H9 (cell line): ENCODE results near the gene CASK. TPM values are rescaled to one million over a fixed set of nuclear protein-coding genes. Genes with fewer than 3 reads are reported as not detected.

ENCODE experiments used
- DNase-seq: peaks from one replicate; pipeline ENCODE4 v3.0.0-alpha.2; 2017
- H2AFZ ChIP-seq: one replicate; pipeline ENCODE4 v1.6.1; 2013; ENCODE audit warnings: mild to moderate bottlenecking, low read length, control low read depth, moderate library complexity
- H2AK5ac ChIP-seq: 2 replicates; pipeline ENCODE4 v1.6.1; 2013; ENCODE audit warnings: low read length, control low read depth, mixed read lengths; ENCODE audit not compliant: insufficient read length
- H2BK120ac ChIP-seq: one replicate; pipeline ENCODE4 v1.6.1; 2013; ENCODE audit warnings: low read depth, mild to moderate bottlenecking, low read length, control low read depth, inconsistent platforms; ENCODE audit not compliant: poor library complexity, severe bottlenecking
- H2BK12ac ChIP-seq: 2 replicates; pipeline ENCODE4 v1.6.1; 2013; ENCODE audit warnings: low read length, control low read depth, mixed read lengths, low read depth; ENCODE audit not compliant: insufficient read length
- H2BK15ac ChIP-seq: 2 replicates; pipeline ENCODE4 v1.6.1; 2013; ENCODE audit warnings: low read depth, low read length, control low read depth
- H2BK20ac ChIP-seq: one replicate; pipeline ENCODE4 v1.6.1; 2013; ENCODE audit warnings: low read depth, mild to moderate bottlenecking, low read length, control low read depth, inconsistent platforms; ENCODE audit not compliant: poor library complexity, severe bottlenecking
- H2BK5ac ChIP-seq: 2 replicates; pipeline ENCODE4 v1.6.1; 2013; ENCODE audit warnings: low read length, control low read depth, mixed read lengths; ENCODE audit not compliant: insufficient read length
- H3K14ac ChIP-seq: 2 replicates; pipeline ENCODE4 v1.6.1; 2013; ENCODE audit warnings: low read length, control low read depth; ENCODE audit not compliant: insufficient read depth
- H3K18ac ChIP-seq: 2 replicates; pipeline ENCODE4 v1.6.1; 2013; ENCODE audit warnings: low read depth, mild to moderate bottlenecking, mixed read lengths, low read length, control low read depth; ENCODE audit not compliant: insufficient read length
- H3K23ac ChIP-seq: 2 replicates; pipeline ENCODE4 v1.6.1; 2013; ENCODE audit warnings: low read length, control low read depth, mixed read lengths, low read depth; ENCODE audit not compliant: insufficient read length
- H3K23me2 ChIP-seq: 2 replicates; pipeline ENCODE4 v1.6.1; 2013; ENCODE audit warnings: low read depth, mild to moderate bottlenecking, mixed read lengths, low read length, control low read depth; ENCODE audit not compliant: insufficient read length, poor library complexity, severe bottlenecking
- H3K27ac ChIP-seq: 2 replicates; pipeline ENCODE4 v1.5.1; 2013; ENCODE audit warnings: low read length, control low read depth, mixed read lengths, low read depth; ENCODE audit not compliant: insufficient read length
- H3K27me3 ChIP-seq: 2 replicates; pipeline ENCODE4 v1.6.1; 2013; ENCODE audit warnings: low read length, control low read depth, inconsistent platforms; ENCODE audit not compliant: insufficient read depth
- H3K4ac ChIP-seq: 2 replicates; pipeline ENCODE4 v1.6.1; 2013; ENCODE audit warnings: low read depth, mild to moderate bottlenecking, control low read depth, inconsistent platforms, low read length, moderate library complexity
- H3K4me1 ChIP-seq: 2 replicates; pipeline ENCODE4 v1.6.1; 2013; ENCODE audit warnings: low read length, control low read depth, inconsistent platforms; ENCODE audit not compliant: insufficient read depth
- H3K4me2 ChIP-seq: 2 replicates; pipeline ENCODE4 v1.6.1; 2013; ENCODE audit warnings: low read length, control low read depth, mixed read lengths; ENCODE audit not compliant: insufficient read length, insufficient read depth
- H3K56ac ChIP-seq: 2 replicates; pipeline ENCODE4 v1.6.1; 2013; ENCODE audit warnings: low read depth, mild to moderate bottlenecking, mixed read lengths, low read length, control low read depth; ENCODE audit not compliant: insufficient read length
- H3K79me1 ChIP-seq: 2 replicates; pipeline ENCODE4 v1.6.1; 2013; ENCODE audit warnings: low read depth, mild to moderate bottlenecking, moderate library complexity, low read length, control low read depth, inconsistent platforms; ENCODE audit not compliant: insufficient read depth, poor library complexity, severe bottlenecking
- H3K79me2 ChIP-seq: 2 replicates; pipeline ENCODE4 v1.6.1; 2013; ENCODE audit warnings: low read length, control low read depth, inconsistent platforms; ENCODE audit not compliant: insufficient read depth
- H3K9ac ChIP-seq: 2 replicates; pipeline ENCODE4 v1.6.1; 2013; ENCODE audit warnings: low read length, control low read depth, mixed read lengths; ENCODE audit not compliant: insufficient read length; ENCODE audit errors: extremely low read depth
- H3K9me3 ChIP-seq: one replicate; pipeline ENCODE4 v1.6.1; 2013; ENCODE audit warnings: low read depth, low read length, inconsistent platforms; ENCODE audit not compliant: control insufficient read depth
- H3T11ph ChIP-seq: one replicate; pipeline ENCODE4 v1.6.1; 2013; ENCODE audit warnings: mild to moderate bottlenecking, low read length, control low read depth, inconsistent platforms
- H4K20me1 ChIP-seq: one replicate; pipeline ENCODE4 v1.6.1; 2013; ENCODE audit not compliant: control insufficient read depth, insufficient read length, insufficient read depth
- H4K5ac ChIP-seq: 2 replicates; pipeline ENCODE4 v1.6.1; 2013; ENCODE audit warnings: low read depth, mild to moderate bottlenecking, mixed read lengths, low read length, control low read depth; ENCODE audit not compliant: insufficient read length
- H4K8ac ChIP-seq: replicated peaks from 2 replicates; pipeline ENCODE4 v1.6.1; 2013; ENCODE audit warnings: low read length, control low read depth, mixed read lengths, low read depth; ENCODE audit not compliant: insufficient read length
- H4K91ac ChIP-seq: 2 replicates; pipeline ENCODE4 v1.6.1; 2013; ENCODE audit warnings: low read depth, mild to moderate bottlenecking, moderate library complexity, mixed read lengths, low read length, control low read depth; ENCODE audit not compliant: insufficient read length
- H3K27ac Mint-ChIP-seq, 3 experiments: 2 replicates in 2 of 3; 3 replicates in 1 of 3; pipeline ENCODE4 v1.8.0; 2020 to 2021; ENCODE audit warnings: mixed read lengths in 3 of 3, mild to moderate bottlenecking in 1 of 3, moderate library complexity in 1 of 3
- H3K27me3 Mint-ChIP-seq: 2 replicates; pipeline ENCODE4 v1.8.0; 2021; ENCODE audit warnings: low read depth, mild to moderate bottlenecking, moderate library complexity, mixed read lengths
- H3K36me3 Mint-ChIP-seq, 3 experiments: 2 replicates in 2 of 3; 3 replicates in 1 of 3; pipeline ENCODE4 v1.8.0; 2020 to 2021; ENCODE audit warnings: low read depth in 3 of 3, mixed read lengths in 3 of 3; ENCODE audit not compliant: insufficient read depth in 1 of 3
- H3K4me1 Mint-ChIP-seq, 2 experiments: 2 replicates each; pipeline ENCODE4 v1.8.0; 2020; ENCODE audit warnings: mixed read lengths in 2 of 2
- H3K4me3 Mint-ChIP-seq, 2 experiments: 2 replicates in 1 of 2; 3 replicates in 1 of 2; pipeline ENCODE4 v1.8.0; 2020 to 2021; ENCODE audit warnings: mild to moderate bottlenecking in 2 of 2, mixed read lengths in 2 of 2, moderate library complexity in 1 of 2
- H3K9me3 Mint-ChIP-seq, 2 experiments: 2 replicates in 1 of 2; 3 replicates in 1 of 2; pipeline ENCODE4 v1.8.0; 2020; ENCODE audit warnings: mild to moderate bottlenecking in 2 of 2, mixed read lengths in 2 of 2, moderate library complexity in 1 of 2
- WGBS: extraction: QIAGEN DNeasy Blood & Tissue Kit; methylation state at CpG from one replicate; pipeline ENCODE4 v1.1.7; 2013; ENCODE audit warnings: missing lambda C conversion rate, low lambda C conversion rate, mixed read lengths; ENCODE audit not compliant: insufficient read length; ENCODE audit errors: extremely low coverage; 5-methylcytosine and 5-hydroxymethylcytosine counted together
- total RNA-seq: library from RNA; stranded (reverse); gene quantifications from 2 replicates; pipeline ENCODE4 v1.2.1, GENCODE V29; 2021
- TF ChIP-seq, protein P1 (sequence below): fragments of 200-600 bp; sonication (generic); conservative IDR thresholded peaks from 3 replicates; pipeline ENCODE4 v1.8.0; 2021; ENCODE audit warnings: antibody characterized with exemption, mild to moderate bottlenecking

CASK gene
- total RNA-seq, 1 experiment from 2014 or later = 44.1 TPM

DNA sequence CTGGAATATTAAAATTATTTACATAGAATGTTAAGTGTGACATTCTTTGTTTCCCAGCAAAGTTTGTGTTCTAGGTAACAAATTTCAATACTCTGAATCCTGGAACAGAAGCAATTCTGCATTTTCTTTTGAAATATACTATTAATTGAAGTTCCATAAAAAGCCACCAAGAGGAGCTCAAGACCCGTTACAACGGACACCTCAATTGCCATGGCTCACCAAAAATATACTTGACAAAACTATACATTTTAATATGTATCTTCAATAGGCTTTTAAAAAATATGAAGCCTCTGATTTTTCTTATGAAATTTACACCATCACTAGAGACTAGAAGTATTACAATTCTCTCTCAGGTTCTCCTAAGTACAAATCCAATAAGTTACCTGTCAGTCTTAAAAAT, 364.8 kb downstream of the CASK start:
- H3K18ac ChIP-seq = no peak overlapping the region
- no peak overlapping the region for H3K9ac ChIP-seq
- H4K8ac ChIP-seq = no peak overlapping the region
- H3T11ph ChIP-seq = no peak overlapping the region
- no peaks in the 10 kb centered on the region for H3K79me2 ChIP-seq
- no peaks in the 10 kb centered on the region for H3K9me3 ChIP-seq
- H2BK15ac ChIP-seq = no peak overlapping the region
- no peaks in the 10 kb centered on the region for H3K79me1 ChIP-seq
- TF ChIP-seq, protein P1, sequence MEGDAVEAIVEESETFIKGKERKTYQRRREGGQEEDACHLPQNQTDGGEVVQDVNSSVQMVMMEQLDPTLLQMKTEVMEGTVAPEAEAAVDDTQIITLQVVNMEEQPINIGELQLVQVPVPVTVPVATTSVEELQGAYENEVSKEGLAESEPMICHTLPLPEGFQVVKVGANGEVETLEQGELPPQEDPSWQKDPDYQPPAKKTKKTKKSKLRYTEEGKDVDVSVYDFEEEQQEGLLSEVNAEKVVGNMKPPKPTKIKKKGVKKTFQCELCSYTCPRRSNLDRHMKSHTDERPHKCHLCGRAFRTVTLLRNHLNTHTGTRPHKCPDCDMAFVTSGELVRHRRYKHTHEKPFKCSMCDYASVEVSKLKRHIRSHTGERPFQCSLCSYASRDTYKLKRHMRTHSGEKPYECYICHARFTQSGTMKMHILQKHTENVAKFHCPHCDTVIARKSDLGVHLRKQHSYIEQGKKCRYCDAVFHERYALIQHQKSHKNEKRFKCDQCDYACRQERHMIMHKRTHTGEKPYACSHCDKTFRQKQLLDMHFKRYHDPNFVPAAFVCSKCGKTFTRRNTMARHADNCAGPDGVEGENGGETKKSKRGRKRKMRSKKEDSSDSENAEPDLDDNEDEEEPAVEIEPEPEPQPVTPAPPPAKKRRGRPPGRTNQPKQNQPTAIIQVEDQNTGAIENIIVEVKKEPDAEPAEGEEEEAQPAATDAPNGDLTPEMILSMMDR = peak; percentile 59
- no peak overlapping the region for H2AK5ac ChIP-seq
- no peak overlapping the region for H4K91ac ChIP-seq
- H2BK5ac ChIP-seq = no peak overlapping the region
- Mint-ChIP-seq H3K9me3 (peaks cover 24 to 36% of the 10 kb centered on the region in 2 experiments), H3K27ac (no peak overlapping the region), H3K27me3 (no peaks in the 10 kb centered on the region), H3K4me3 (no peak overlapping the region), H3K4me1 (peaks cover 0 to 9% of the 10 kb centered on the region in 2 experiments; a peak in 1 of 4 replicates), H3K36me3 (peaks cover 0 to 7% (median 6%) of the 10 kb centered on the region in 3 experiments; a peak in 5 of 7 replicates)
- no peak overlapping the region for H2BK120ac ChIP-seq
- no peak overlapping the region for H3K56ac ChIP-seq
- no peak overlapping the region for H3K4ac ChIP-seq
- no peak overlapping the region for H3K4me2 ChIP-seq
- no peak overlapping the region for H2AFZ ChIP-seq
- H3K27me3 ChIP-seq = no peaks in the 10 kb centered on the region
- H3K14ac ChIP-seq = no peak overlapping the region
- no peak overlapping the region for H3K27ac ChIP-seq
- no peak overlapping the region for H2BK12ac ChIP-seq
- no peaks in the 10 kb centered on the region for H3K23me2 ChIP-seq
- H3K4me1 ChIP-seq = no peaks in the 10 kb centered on the region
- H4K5ac ChIP-seq = no peak overlapping the region
- no CpG with 5 or more reads among the region's 2 CpGs for WGBS
- no peaks in the 10 kb centered on the region for H4K20me1 ChIP-seq
- H2BK20ac ChIP-seq = no peak overlapping the region
- no peak overlapping the region for H3K23ac ChIP-seq
- no peak for DNase-seq
